Measurements from ENCODE around the gene OAS2. TPM values are rescaled to one million over a fixed set of nuclear protein-coding genes. Genes with fewer than 3 reads are reported as not detected.

The OAS2 gene
- total RNA-seq, 1 experiment from 2014 or later: 5.8 TPM

GRCh38 chr12:113006641-113007040 is 28.3 kb downstream of the OAS2 start:
- Histone ChIP-seq H3K4me2 (ENCODE audit: low read length) (no peak overlapping the region), H2AFZ (ENCODE audit: low read length) (no peak overlapping the region), H3K27me3 (ENCODE audit: low read length) (no peaks in the 10 kb centered on the region), H3K79me2 (ENCODE audit: low read length) (no peaks in the 10 kb centered on the region), H3F3A (ENCODE audit: low read length, unreplicated experiment) (no peaks in the 10 kb centered on the region), H3K9me2 (replicated peaks; ENCODE audit: low read length) (no peaks in the 10 kb centered on the region), H3K4me3 (ENCODE audit: low read length) (no peak overlapping the region), H3K9ac (ENCODE audit: low read length) (no peak overlapping the region), H3K27ac (ENCODE audit: low read length) (no peak overlapping the region), H4K20me1 (ENCODE audit: low read length) (no peaks in the 10 kb centered on the region), H3K4me1 (ENCODE audit: insufficient read depth, low read length) (0 out of 2 replicates have a peak, but pooled peaks cover 7% of the 10 kb centered on the region), H3K9me3 (ENCODE audit: low read length) (peaks cover 7% of the 10 kb centered on the region; the same call in 1 of the 2 replicates), H3K36me3 (ENCODE audit: low read depth, low read length) (no peaks in the 10 kb centered on the region)
- POLR2A ChIA-PET (ENCODE audit: unreplicated experiment): no interaction called here
- no TSS peak for BruUV-seq (replicated peaks)
- CTCF ChIA-PET: interaction anchor here (0.6 to 1.0 kb wide), 2 partner anchors 14 to 1391 kb away, joined by 3 to 4 read pairs; no protein-coding TSS in a partner anchor
- TF ChIP-seq, protein P1, sequence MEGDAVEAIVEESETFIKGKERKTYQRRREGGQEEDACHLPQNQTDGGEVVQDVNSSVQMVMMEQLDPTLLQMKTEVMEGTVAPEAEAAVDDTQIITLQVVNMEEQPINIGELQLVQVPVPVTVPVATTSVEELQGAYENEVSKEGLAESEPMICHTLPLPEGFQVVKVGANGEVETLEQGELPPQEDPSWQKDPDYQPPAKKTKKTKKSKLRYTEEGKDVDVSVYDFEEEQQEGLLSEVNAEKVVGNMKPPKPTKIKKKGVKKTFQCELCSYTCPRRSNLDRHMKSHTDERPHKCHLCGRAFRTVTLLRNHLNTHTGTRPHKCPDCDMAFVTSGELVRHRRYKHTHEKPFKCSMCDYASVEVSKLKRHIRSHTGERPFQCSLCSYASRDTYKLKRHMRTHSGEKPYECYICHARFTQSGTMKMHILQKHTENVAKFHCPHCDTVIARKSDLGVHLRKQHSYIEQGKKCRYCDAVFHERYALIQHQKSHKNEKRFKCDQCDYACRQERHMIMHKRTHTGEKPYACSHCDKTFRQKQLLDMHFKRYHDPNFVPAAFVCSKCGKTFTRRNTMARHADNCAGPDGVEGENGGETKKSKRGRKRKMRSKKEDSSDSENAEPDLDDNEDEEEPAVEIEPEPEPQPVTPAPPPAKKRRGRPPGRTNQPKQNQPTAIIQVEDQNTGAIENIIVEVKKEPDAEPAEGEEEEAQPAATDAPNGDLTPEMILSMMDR (conservative IDR thresholded peaks at IDR 0.05; ENCODE audit: low read depth, low read length): no peak
- TF ChIP-seq EZH2 (IDR thresholded peaks at IDR 0.05; ENCODE audit: low read length, unreplicated experiment) (no peak), EZH2phosphoT487 (IDR thresholded peaks at IDR 0.05; ENCODE audit: borderline replicate concordance, low read length) (no peak)
- no peak for DNase-seq
- intact Hi-C loops (cut with micrococcal nuclease): loop anchor here (2.0 kb wide), 1 partner anchor 24 kb away; no protein-coding TSS in a partner anchor
- no peak for ATAC-seq

- no peaks in the 10 kb centered on the region for H4K20me1 ChIP-seq (ENCODE audit: low read length)
- no peaks in the 10 kb centered on the region for H3K79me2 ChIP-seq (ENCODE audit: low read length)
- H3K4me2 ChIP-seq (ENCODE audit: low read length): no peak overlapping the region
- H3K27me3 ChIP-seq (ENCODE audit: low read length): no peaks in the 10 kb centered on the region
- TF ChIP-seq EZH2 (IDR thresholded peaks at IDR 0.05; ENCODE audit: low read length, unreplicated experiment) (no peak), EZH2phosphoT487 (IDR thresholded peaks at IDR 0.05; ENCODE audit: borderline replicate concordance, low read length) (no peak)
- TF ChIP-seq, protein P1 (conservative IDR thresholded peaks at IDR 0.05; ENCODE audit: low read depth, low read length): no peak
- BruUV-seq (replicated peaks): no TSS peak
- no peaks in the 10 kb centered on the region for H3K36me3 ChIP-seq (ENCODE audit: low read depth, low read length)
- CTCF ChIA-PET: interaction anchor here (1.0 kb wide), 1 partner anchor 14 kb away, joined by 4 read pairs; no protein-coding TSS in a partner anchor
- 0 out of 2 replicates have a peak, but pooled peaks cover 7% of the 10 kb centered on the region for H3K4me1 ChIP-seq (ENCODE audit: insufficient read depth, low read length)
- no peak overlapping the region for H2AFZ ChIP-seq (ENCODE audit: low read length)
- no peak overlapping the region for H3K4me3 ChIP-seq (ENCODE audit: low read length)
- intact Hi-C loops (cut with micrococcal nuclease): loop anchor here (2.0 kb wide), 1 partner anchor 24 kb away; no protein-coding TSS in a partner anchor
- peak; percentile 52 for DNase-seq
- no peaks in the 10 kb centered on the region for H3K9me2 ChIP-seq (replicated peaks; ENCODE audit: low read length)
- POLR2A ChIA-PET (ENCODE audit: unreplicated experiment): no interaction called here
- H3K27ac ChIP-seq (ENCODE audit: low read length): no peak overlapping the region
- H3K9me3 ChIP-seq (ENCODE audit: low read length): peaks cover 9% of the 10 kb centered on the region; the same call in 1 of the 2 replicates
- H3K9ac ChIP-seq (ENCODE audit: low read length): no peak overlapping the region
- no peak for ATAC-seq
- H3F3A ChIP-seq (ENCODE audit: low read length, unreplicated experiment): no peaks in the 10 kb centered on the region
These were observed 28.8 kb downstream of the OAS2 start for GRCh38 chr12:113007166-113007565.

GRCh38 chr12:113010701-113011100 is 32.4 kb downstream of the OAS2 start:
- H3F3A ChIP-seq (ENCODE audit: low read length, unreplicated experiment): no peaks in the 10 kb centered on the region
- ATAC-seq: no peak
- POLR2A ChIA-PET (ENCODE audit: unreplicated experiment): no interaction called here
- no peak overlapping the region for H3K9ac ChIP-seq (ENCODE audit: low read length)
- no peaks in the 10 kb centered on the region for H3K36me3 ChIP-seq (ENCODE audit: low read depth, low read length)
- H3K4me2 ChIP-seq (ENCODE audit: low read length): no peak overlapping the region
- H3K27ac ChIP-seq (ENCODE audit: low read length): no peak overlapping the region
- H3K4me3 ChIP-seq (ENCODE audit: low read length): no peak overlapping the region
- no peaks in the 10 kb centered on the region for H3K79me2 ChIP-seq (ENCODE audit: low read length)
- H3K9me2 ChIP-seq (replicated peaks; ENCODE audit: low read length): no peaks in the 10 kb centered on the region
- CTCF ChIA-PET: interaction anchor here (0.7 kb wide), 1 partner anchor 748 kb away, joined by 6 read pairs; no protein-coding TSS in a partner anchor
- intact Hi-C loops (cut with micrococcal nuclease): no loop called here
- BruUV-seq (replicated peaks): no TSS peak
- H3K27me3 ChIP-seq (ENCODE audit: low read length): no peaks in the 10 kb centered on the region
- no peaks in the 10 kb centered on the region for H4K20me1 ChIP-seq (ENCODE audit: low read length)
- H3K9me3 ChIP-seq (ENCODE audit: low read length): peaks cover 9% of the 10 kb centered on the region; the same call in 1 of the 2 replicates
- no peak for TF ChIP-seq EZH2 (IDR thresholded peaks at IDR 0.05; ENCODE audit: low read length, unreplicated experiment)
- DNase-seq: no peak
- H2AFZ ChIP-seq (ENCODE audit: low read length): no peak overlapping the region
- 0 out of 2 replicates have a peak, but pooled peaks cover 7% of the 10 kb centered on the region for H3K4me1 ChIP-seq (ENCODE audit: insufficient read depth, low read length)
